Mucosa of descending colon (tissue), 3 donors: Measurements from ENCODE around the gene CDC5L. TPM values are rescaled to one million over a fixed set of nuclear protein-coding genes. Genes with fewer than 3 reads are reported as not detected.

ENCODE experiments used
- ATAC-seq: fragments of 200-7000 bp; cut with Tn5 transposase; one replicate; pipeline ENCODE4 v1.9.1; 2020; ENCODE audit warnings: mild to moderate bottlenecking, moderate library complexity
- DNase-seq, 3 donors: peaks; one replicate each; pipeline ENCODE4 v3.0.0-alpha.2; 2020
- H3K36me3 ChIP-seq: fragments of 200-600 bp; one replicate; pipeline ENCODE4 v1.8.0; 2021; ENCODE audit warnings: low read depth, mild to moderate bottlenecking
- H3K4me1 ChIP-seq: fragments of 200-600 bp; one replicate; pipeline ENCODE4 v1.8.0; 2021; ENCODE audit warnings: low read depth, mild to moderate bottlenecking
- H3K4me3 ChIP-seq: fragments of 200-600 bp; one replicate; pipeline ENCODE4 v1.8.0; 2021; ENCODE audit warnings: mild to moderate bottlenecking
- H3K9me3 ChIP-seq: fragments of 200-600 bp; one replicate; pipeline ENCODE4 v1.8.0; 2021; ENCODE audit warnings: mild to moderate bottlenecking
- CTCF ChIP-seq: fragments of 200-600 bp; IDR thresholded peaks from one replicate; pipeline ENCODE4 v1.8.0; 2022; ENCODE audit warnings: antibody characterized with exemption, mild to moderate bottlenecking
- intact Hi-C, 2 donors: fragments of 100-400 bp; cut with DNase I in 1 of 2; cut with micrococcal nuclease in 1 of 2; formaldehyde crosslinking; loops; one replicate each; pipeline versions ENCODE4 v1.11.0 to v1.11.1; 2022; cut with DNase I, micrococcal nuclease
- total RNA-seq, 3 donors: library from RNA; stranded (reverse); fragmentation: NEBNext Ultra II Directional in 2 of 3; extraction: Animal tissue kit (Norgen Biotek cat#: 25700) in 2 of 3; gene quantifications; one replicate each; pipeline versions ENCODE4 v1.2.1 to v1.2.4, GENCODE V29; 2021 to 2023
- donor health status: DM: no; HTN: no; CAD: no; lungs with moderate emphysema.
- donor health status: DM: no; HTN: no; CAD: no.
- donor health status: DM: no; HTN: yes; CAD: no.

The CDC5L gene
- total RNA-seq, 3 donors from 2014 or later = 16.9 to 20.7 (median 17.8) TPM

GRCh38 chr6:44493132-44493531 is 105.6 kb downstream of the CDC5L start:
- no peaks in the 10 kb centered on the region for H3K9me3 ChIP-seq
- ATAC-seq (no peak), DNase-seq (no peak)
- no peak overlapping the region for H3K4me3 ChIP-seq
- intact Hi-C loops = no loop called here
- no peak for TF ChIP-seq CTCF
- H3K4me1 ChIP-seq = no peaks in the 10 kb centered on the region
- H3K36me3 ChIP-seq = no peaks in the 10 kb centered on the region

- ATAC-seq = no peak
- no peaks in the 10 kb centered on the region for H3K9me3 ChIP-seq
- H3K4me1 ChIP-seq = no peaks in the 10 kb centered on the region
- DNase-seq = no peak
- no peak for TF ChIP-seq CTCF
- intact Hi-C loops = no loop called here
- H3K4me3 ChIP-seq = no peak overlapping the region
- no peaks in the 10 kb centered on the region for H3K36me3 ChIP-seq
Measured at GRCh38 chr6:44493593-44493992, 106.1 kb downstream of the CDC5L start.

GRCh38 chr6:44494011-44494501 is 106.5 kb downstream of the CDC5L start:
- H3K9me3 ChIP-seq = no peaks in the 10 kb centered on the region
- no peak for DNase-seq
- no peak overlapping the region for H3K4me3 ChIP-seq
- H3K36me3 ChIP-seq = no peaks in the 10 kb centered on the region
- no peak for TF ChIP-seq CTCF
- H3K4me1 ChIP-seq = no peaks in the 10 kb centered on the region
- intact Hi-C loops = no loop called here
- peak; percentile 67 for ATAC-seq

- ATAC-seq = no peak
- no peak for DNase-seq
- intact Hi-C loops = no loop called here
- Histone ChIP-seq H3K9me3 (no peaks in the 10 kb centered on the region), H3K4me3 (no peak overlapping the region), H3K36me3 (no peaks in the 10 kb centered on the region), H3K4me1 (no peaks in the 10 kb centered on the region)
- TF ChIP-seq CTCF = no peak
Measured at GRCh38 chr6:44495036-44495901, 107.8 kb downstream of the CDC5L start.

GRCh38 chr6:44496665-44497369 is 109.3 kb downstream of the CDC5L start:
- Histone ChIP-seq H3K9me3 (no peaks in the 10 kb centered on the region), H3K36me3 (no peaks in the 10 kb centered on the region), H3K4me1 (no peaks in the 10 kb centered on the region), H3K4me3 (no peak overlapping the region)
- intact Hi-C loops = no loop called here
- DNase-seq (no peak), ATAC-seq (no peak)
- no peak for TF ChIP-seq CTCF
